ENCODE results near the gene NOP9.

DNA sequence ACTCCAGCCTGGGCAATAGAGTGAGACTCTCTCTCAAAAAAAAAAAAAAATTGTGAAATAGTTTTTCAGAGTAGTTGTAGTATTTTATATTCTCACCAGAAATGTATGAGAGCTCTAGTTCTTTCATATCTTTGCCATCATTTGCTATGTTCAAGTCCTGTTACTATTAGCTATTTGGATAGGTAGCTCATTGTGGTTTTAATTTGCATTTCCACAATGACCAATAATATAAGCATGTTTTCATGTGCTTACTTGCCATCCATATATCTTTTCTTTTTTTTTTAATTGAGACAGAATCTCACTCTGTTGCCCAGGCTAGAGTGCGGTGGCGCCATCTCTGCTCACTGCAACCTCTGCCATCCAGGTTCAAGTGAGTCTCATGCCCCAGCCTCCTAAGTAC is 48.5 kb downstream of the NOP9 start:
- TF ChIP-seq CTCF (IDR thresholded peaks at IDR 0.05) = no peak
- TF ChIP-seq POLR2AphosphoS5 (IDR thresholded peaks at IDR 0.05) = no peak

Measured in gastroesophageal sphincter (tissue), 3 donors.